C4-2B (cell line): ENCODE data around the gene C19orf33.
A peak's percentile ranks its signal among the peaks of the same experiment; 100 is the strongest.

ENCODE experiments used
- H3K27ac ChIP-seq: fragments of 450-650 bp; 2 replicates; pipeline ENCODE4 v1.5.1; 2017
- ZFX ChIP-seq: fragments of 450-650 bp; IDR thresholded peaks from 2 replicates; pipeline ENCODE4 v1.6.1; 2017
- TF ChIP-seq, protein P1 (sequence below): fragments of 450-650 bp; conservative IDR thresholded peaks from 2 replicates; pipeline ENCODE4 v1.5.1; 2017; ENCODE audit warnings: mild to moderate bottlenecking

The C19orf33 gene

DNA sequence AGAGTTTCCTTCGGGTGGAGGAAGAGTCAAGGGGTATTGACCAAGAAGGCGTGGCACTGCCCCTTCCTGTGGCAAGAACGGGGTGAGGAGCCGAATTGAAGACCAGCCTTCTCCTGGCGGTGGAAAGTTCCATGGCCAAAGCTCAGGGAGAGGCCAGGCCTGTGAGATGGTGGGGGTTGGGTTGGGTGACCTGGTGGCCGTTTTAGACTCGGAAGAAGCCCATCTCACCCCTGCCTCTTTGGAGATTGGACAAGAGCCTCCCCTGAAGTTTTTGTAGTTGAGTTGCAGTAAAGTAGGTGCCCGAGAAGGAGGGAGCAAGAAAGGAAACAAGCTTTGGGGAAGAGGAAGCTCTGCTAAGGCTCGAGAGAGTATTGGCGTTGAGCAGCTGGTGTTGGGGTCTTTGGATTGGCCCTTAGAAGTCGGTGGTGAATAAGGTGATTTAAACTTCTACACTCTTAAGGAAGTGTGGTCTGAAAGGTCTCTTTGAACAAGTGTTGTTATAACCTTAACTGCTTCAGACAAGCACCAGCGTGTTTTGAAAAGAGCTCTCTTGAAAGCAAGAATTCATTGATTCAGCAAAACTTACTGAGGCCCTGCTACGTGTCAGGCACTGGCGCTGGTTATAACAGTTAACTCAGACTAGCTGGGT is 38.7 kb upstream of the C19orf33 start:
- TF ChIP-seq, protein P1, sequence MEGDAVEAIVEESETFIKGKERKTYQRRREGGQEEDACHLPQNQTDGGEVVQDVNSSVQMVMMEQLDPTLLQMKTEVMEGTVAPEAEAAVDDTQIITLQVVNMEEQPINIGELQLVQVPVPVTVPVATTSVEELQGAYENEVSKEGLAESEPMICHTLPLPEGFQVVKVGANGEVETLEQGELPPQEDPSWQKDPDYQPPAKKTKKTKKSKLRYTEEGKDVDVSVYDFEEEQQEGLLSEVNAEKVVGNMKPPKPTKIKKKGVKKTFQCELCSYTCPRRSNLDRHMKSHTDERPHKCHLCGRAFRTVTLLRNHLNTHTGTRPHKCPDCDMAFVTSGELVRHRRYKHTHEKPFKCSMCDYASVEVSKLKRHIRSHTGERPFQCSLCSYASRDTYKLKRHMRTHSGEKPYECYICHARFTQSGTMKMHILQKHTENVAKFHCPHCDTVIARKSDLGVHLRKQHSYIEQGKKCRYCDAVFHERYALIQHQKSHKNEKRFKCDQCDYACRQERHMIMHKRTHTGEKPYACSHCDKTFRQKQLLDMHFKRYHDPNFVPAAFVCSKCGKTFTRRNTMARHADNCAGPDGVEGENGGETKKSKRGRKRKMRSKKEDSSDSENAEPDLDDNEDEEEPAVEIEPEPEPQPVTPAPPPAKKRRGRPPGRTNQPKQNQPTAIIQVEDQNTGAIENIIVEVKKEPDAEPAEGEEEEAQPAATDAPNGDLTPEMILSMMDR = no peak
- no peak for TF ChIP-seq ZFX
- peak overlapping the region; percentile 94 for H3K27ac ChIP-seq

DNA sequence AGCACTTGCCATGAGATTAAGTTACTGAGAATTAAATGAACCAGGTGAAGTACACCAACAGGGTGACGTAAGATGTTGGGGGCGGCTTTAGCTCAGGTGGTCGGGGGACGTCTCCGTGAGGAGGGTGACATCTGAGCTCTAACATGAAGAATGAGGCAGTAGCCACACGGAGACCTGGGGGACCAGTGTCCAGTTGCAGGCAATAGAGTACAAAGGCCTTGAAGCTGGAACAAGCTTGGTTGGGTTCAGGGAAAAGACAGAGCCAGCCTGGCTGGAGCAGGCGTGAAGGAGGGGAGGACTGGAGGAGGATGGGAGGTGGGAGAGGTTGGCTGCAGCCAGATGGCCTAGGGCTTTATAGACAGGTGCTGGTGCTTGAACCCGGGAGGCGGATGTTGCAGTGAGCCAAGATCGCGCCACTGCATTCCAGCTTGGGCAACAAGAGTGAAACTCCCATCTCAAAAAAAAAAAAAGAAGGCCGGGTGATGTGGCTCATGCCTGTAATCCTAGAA is 38.1 kb upstream of the C19orf33 start:
- H3K27ac ChIP-seq = peak overlapping the region; percentile 94
- TF ChIP-seq, protein P1 = no peak
- no peak for TF ChIP-seq ZFX

DNA sequence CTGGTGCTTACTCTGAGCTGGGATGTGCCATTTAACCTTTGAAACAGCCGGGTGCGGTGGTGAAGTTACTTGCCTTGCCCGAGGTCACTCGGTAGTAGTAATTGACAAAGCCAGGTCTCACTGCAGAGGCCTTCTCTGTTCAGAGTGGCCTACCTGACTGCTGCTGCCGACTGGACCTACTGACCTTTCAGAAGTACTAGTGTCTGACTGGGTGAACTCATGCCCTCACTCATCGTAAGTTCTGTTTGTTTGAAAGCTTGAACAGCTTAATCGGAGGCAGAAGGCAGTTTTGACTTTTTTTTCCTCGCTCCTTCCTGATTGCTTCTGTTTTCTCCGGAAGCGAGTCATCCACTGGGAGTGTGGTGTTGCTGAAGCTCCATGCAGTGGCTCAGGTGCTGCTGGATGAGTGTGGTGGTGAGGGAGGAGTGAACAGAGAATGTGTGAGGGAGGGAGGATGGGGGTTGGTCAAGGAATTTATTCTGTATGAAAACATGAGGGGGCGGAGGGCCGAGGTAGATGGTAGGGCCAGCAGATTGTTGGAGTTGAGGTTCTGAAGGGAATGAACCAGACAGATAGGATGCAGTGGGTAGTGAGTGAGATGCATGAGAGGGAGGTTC is 37.0 kb upstream of the C19orf33 start:
- H3K27ac ChIP-seq = no peak overlapping the region
- no peak for TF ChIP-seq ZFX
- TF ChIP-seq, protein P1 = no peak

DNA sequence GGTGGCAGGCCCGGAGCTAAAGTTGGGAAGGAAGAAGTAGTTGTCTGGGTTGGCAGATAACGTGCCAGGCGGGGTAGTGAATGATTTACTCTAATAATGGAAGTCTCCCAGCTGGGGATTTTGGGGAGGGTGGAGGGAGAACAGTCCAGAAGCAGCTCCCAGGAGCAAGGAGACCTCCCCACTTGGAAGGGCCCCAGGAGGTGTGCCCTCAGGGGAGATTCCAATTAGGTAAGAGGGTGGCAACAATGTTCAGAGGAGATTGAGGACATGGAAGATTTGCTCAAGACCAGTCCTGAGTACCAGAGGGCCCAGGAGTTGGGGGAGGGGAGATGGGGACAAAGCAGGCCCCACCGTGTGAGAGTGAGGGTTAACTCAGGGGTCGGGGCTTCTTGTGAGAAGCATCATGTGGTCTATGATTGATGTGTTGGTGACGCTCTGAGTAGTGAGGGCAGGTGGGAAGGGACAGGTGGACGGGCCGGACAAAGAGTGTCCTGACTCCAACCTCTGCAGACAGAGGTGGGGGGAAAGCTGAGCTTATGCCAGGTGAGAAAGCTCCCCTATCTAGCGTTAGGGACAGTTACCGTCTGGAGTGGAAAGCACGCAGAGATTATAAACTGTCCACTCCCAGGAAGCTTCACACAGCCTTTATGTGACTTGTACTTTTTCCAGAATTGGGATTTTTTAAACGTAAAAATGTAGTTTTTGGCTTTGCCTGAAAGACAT is 36.1 kb upstream of the C19orf33 start:
- no peak overlapping the region for H3K27ac ChIP-seq

DNA sequence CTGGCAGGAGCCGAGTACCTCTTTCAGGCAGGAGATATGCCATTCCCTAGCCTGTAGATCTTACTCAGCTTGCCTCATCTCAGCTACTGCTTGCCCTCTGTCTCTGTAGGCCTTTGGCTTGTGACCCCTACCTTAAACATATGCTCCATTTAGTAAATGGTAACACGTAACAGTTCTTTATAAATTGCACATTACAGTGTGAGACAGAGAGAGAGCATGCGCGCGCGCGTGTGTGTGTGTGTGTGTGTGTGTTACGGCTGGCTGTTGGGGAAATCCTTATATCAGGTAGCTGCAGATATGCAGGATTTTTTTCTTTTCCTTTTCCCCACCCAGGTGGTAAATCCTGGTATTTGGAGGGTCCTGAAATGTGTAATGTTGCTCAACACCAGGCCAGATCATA is 35.5 kb upstream of the C19orf33 start:
- no peak overlapping the region for H3K27ac ChIP-seq
- TF ChIP-seq ZFX = no peak
- TF ChIP-seq, protein P1 = no peak

More for the DNA sequence above, 36.1 kb upstream of the C19orf33 start:
- TF ChIP-seq ZFX = no peak
- TF ChIP-seq, protein P1 = no peak

DNA sequence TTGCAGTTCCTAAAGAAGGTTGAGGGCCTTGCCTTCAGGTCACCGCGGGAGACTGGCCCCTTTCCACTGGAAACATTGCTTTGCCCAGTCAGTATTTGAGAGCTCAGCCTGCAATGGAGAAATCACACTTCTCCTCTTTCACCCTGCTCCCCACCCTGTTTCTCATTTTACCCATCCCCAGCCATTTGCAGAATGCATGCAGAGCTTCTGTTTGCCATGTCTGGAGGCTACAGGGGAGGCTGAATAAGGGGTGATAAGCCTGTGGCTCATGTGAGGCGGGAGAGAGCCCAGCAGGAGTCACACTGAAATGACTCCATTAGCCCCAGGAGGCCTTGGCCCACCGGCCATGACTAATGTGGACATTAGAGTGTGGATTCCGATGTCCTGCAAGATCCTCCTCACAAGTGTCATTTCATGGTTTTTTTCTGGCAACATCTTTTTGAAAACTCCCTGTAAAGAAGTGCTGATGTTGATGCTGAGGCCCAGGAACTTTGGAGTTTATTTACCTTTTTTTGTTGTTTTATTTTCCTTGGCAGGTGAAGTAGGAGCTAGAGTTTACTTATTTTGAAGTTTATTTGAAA is 33.4 kb upstream of the C19orf33 start:
- TF ChIP-seq, protein P1 = no peak
- no peak for TF ChIP-seq ZFX
- peak overlapping the region; percentile 16; the same call in 1 of the 2 replicates for H3K27ac ChIP-seq

DNA sequence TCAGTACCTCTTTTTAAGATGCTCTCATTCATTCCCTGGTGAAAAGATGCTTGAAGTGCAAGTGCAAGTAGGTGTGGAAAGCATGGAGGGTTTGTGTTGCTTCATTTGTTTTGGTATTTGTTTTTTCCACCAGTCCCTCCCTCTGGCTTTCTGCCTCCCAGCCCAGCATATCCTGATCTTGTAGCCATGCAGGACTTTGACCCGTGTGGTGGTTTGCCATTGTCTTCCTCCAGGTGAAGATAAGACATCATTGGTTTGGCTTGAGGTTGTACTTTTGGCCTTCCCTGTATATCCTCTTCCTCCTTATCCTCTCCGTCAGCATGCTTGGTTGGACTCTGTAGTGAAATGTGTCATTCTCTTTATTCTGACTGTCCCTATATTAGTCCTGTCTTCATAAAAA is 30.6 kb upstream of the C19orf33 start:
- TF ChIP-seq, protein P1 = no peak
- TF ChIP-seq ZFX = no peak
- no peak overlapping the region for H3K27ac ChIP-seq
